Neutrophil (primary cell): ENCODE measurements around the gene FES.
A peak's percentile ranks its signal among the peaks of the same experiment; 100 is the strongest.
"Not testable (repeated sequence)": the region's sequence is repeated elsewhere in the genome, so short reads cannot be mapped to it uniquely, and the experiment has no call there.

Experiments
- H3K27ac ChIP-seq: fragments of 200-600 bp; sonication (generic); 2 replicates; pipeline ENCODE4 v1.5.1; 2016; ENCODE audit warnings: mild to moderate bottlenecking, moderate library complexity
- H3K27me3 ChIP-seq: fragments of 200-600 bp; sonication (generic); 2 replicates; pipeline ENCODE4 v1.6.0; 2016; ENCODE audit warnings: mild to moderate bottlenecking
- H3K36me3 ChIP-seq: fragments of 200-600 bp; sonication (generic); 2 replicates; pipeline ENCODE4 v1.5.1; 2017
- H3K4me1 ChIP-seq, 2 experiments: fragments of 200-600 bp in 1 of 2; sonication (generic) in 1 of 2; 1 replicate in 1 of 2; 2 replicates in 1 of 2; pipeline versions ENCODE4 v1.5.1 to v1.6.1; 2013 to 2016; ENCODE audit warnings: low read depth in 1 of 2, low read length in 1 of 2, mild to moderate bottlenecking in 1 of 2, moderate library complexity in 1 of 2; ENCODE audit not compliant: control insufficient read depth in 1 of 2, insufficient read depth in 1 of 2
- H3K4me3 ChIP-seq, 2 experiments: fragments of 200-600 bp in 1 of 2; sonication (generic) in 1 of 2; 1 replicate in 1 of 2; 2 replicates in 1 of 2; pipeline ENCODE4 v1.5.1; 2013 to 2016; ENCODE audit warnings: low read depth in 1 of 2, low read length in 1 of 2, mild to moderate bottlenecking in 1 of 2, moderate library complexity in 1 of 2
- H3K9me3 ChIP-seq: fragments of 200-600 bp; sonication (generic); 2 replicates; pipeline ENCODE4 v1.5.1; 2016
- TF ChIP-seq, protein P1 (sequence below): fragments of 200-600 bp; sonication (generic); IDR thresholded peaks from 2 replicates; pipeline ENCODE4 v1.5.1; 2016; ENCODE audit warnings: antibody characterized with exemption

The FES gene

DNA sequence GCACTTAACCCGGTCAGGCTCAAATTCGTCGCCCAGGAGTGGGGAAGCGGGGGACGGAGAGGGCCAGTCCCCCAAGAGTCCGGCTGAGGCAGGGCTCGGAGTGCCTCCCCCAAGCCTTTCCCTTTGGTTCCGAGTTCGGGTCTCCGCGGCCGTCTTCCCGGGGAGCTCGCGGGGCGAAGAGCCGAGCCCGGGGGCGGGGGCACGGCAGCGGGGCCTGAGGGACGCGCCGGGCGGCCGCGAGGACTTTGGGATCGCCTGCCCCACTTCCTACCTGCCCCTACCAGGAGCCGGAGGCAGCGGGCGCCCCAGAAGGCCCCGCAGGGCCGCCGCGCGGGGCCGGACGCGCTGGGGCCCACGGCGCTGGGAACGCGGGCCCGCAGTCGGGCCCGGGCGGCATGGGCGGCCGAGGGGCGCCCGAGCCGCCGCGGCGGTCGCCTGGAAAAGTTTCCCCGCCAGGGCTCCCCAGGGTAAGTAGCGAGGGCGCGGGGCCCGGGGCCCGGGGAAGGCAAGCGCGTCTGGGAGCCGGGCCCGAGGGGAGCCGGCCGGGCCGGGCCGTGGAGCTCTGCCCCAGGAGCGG lies 13.1 kb upstream of the FES start:
- H3K27me3 ChIP-seq = no peaks in the 10 kb centered on the region
- peaks cover 12% of the 10 kb centered on the region for H3K36me3 ChIP-seq
- H3K27ac ChIP-seq = peak overlapping the region; percentile 93
- TF ChIP-seq, protein P1, sequence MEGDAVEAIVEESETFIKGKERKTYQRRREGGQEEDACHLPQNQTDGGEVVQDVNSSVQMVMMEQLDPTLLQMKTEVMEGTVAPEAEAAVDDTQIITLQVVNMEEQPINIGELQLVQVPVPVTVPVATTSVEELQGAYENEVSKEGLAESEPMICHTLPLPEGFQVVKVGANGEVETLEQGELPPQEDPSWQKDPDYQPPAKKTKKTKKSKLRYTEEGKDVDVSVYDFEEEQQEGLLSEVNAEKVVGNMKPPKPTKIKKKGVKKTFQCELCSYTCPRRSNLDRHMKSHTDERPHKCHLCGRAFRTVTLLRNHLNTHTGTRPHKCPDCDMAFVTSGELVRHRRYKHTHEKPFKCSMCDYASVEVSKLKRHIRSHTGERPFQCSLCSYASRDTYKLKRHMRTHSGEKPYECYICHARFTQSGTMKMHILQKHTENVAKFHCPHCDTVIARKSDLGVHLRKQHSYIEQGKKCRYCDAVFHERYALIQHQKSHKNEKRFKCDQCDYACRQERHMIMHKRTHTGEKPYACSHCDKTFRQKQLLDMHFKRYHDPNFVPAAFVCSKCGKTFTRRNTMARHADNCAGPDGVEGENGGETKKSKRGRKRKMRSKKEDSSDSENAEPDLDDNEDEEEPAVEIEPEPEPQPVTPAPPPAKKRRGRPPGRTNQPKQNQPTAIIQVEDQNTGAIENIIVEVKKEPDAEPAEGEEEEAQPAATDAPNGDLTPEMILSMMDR = no peak
- peaks cover 46 to 57% of the 10 kb centered on the region in 2 experiments for H3K4me1 ChIP-seq
- H3K9me3 ChIP-seq = no peaks in the 10 kb centered on the region
- peak overlapping the region; percentile 78 to 90 for H3K4me3 ChIP-seq

DNA sequence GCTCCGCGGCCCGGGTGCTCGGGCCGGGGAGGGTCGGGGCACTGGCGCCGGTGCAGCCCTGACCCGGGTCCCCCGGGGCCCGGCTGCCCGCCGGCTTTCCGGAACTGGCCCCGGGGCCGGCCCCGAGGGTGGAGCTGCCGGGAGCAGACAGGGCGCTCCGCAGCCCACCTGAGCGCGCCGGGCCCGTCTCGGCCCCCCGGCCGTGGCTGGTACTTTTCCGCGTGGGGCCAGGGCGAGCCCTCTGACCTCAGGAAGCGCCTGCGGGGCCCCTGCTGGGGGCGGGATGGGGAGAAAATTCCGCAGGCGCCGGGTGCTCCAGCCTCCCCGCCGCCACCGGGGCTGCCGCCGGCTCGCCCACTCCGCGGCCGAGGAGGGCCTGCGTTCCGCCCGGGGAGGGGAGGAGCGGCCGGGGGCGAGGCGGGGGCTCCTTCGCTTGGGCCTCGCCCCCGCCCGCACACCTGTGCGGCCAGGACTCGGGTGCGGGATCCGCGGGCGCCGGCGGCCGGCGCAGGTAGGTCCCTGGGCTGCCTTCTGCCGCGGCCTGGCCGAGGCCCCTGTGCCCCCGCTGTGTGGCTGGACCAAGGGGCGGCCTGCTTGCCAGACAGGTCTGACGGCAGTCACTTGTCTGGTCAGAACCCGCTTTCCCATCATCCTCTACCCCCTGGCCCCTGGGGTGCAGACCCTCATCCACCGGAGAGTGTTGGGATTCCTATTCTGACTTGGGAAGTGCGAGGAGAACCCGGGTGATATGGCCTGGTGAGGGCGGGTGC lies 12.4 kb upstream of the FES start:
- peaks cover 46 to 51% of the 10 kb centered on the region in 2 experiments for H3K4me1 ChIP-seq
- H3K9me3 ChIP-seq = no peaks in the 10 kb centered on the region
- TF ChIP-seq, protein P1 = no peak
- peak overlapping the region; percentile 93 for H3K27ac ChIP-seq
- H3K36me3 ChIP-seq = peaks cover 19% of the 10 kb centered on the region
- no peaks in the 10 kb centered on the region for H3K27me3 ChIP-seq
- peak overlapping the region; percentile 78 to 90 for H3K4me3 ChIP-seq

DNA sequence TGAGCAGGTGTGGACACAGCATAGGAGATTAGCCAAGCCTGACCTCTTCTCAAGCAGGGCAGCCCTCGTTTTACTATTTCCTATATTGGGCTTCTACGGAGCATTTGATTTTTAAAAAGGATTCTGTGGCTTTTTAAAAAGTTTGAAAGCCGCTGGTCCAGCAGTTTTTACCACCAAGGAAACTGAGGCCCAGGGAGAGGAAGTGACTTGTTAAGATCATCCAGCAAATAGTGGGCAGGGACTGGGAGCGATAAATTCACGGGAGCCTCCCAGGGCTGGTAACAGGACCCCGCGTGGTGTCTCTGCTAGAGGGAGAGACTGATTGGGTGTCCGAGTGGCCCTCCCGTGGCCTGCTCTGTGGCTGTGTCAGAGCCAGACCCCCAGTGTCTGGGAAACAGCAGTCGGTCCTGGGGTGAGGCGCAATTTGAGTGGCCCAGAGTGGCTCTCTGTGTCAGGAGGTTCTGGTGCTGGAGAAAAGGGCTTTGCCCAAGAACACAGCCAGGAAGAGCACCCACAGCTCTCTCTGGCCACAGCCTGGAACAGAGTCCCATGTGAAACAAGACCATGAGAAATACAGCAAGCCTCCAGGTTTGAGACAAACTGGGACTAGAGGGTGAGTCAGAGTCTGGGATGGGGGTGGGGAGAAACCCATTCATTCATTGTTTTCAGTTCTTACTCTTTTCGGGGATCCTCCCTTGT lies 11.7 kb upstream of the FES start:
- no peaks in the 10 kb centered on the region for H3K9me3 ChIP-seq
- peak overlapping the region; percentile 78 to 90 for H3K4me3 ChIP-seq
- TF ChIP-seq, protein P1 = no peak
- H3K36me3 ChIP-seq = peaks cover 26% of the 10 kb centered on the region
- H3K27ac ChIP-seq = peak overlapping the region; percentile 93
- no peaks in the 10 kb centered on the region for H3K27me3 ChIP-seq
- H3K4me1 ChIP-seq = peaks cover 46 to 49% of the 10 kb centered on the region in 2 experiments

DNA sequence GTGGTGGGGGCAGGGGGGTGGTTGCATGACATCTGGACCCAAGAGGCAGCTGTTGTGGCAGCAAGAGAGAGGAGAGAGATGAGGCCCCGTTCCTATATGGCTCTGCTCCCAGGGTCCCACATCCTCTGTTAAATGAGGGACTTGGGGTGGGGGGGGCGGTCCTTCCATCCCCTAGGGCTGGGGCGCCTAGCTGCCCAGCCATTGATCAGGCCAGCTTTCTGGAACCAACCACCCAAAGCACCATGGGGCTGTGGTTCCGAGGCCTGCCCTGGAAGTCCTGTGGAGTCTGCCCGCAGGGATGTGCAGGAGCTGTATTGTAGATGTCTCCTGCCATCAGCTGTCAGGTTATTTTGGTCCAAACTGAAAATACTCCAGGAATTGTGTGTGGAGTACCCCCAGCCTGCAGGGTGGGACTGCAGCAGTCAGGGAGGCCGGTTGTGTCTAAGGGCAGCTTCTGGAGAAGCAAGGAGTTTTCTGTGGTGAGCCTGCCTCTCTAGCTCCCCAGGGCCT lies 10.8 kb upstream of the FES start:
- TF ChIP-seq, protein P1 = no peak
- peaks cover 46 to 49% of the 10 kb centered on the region in 2 experiments for H3K4me1 ChIP-seq
- no peaks in the 10 kb centered on the region for H3K27me3 ChIP-seq
- H3K9me3 ChIP-seq = no peaks in the 10 kb centered on the region
- H3K4me3 ChIP-seq = peak overlapping the region; percentile 78 to 90
- H3K27ac ChIP-seq = peak overlapping the region; percentile 64
- H3K36me3 ChIP-seq = peaks cover 35% of the 10 kb centered on the region

DNA sequence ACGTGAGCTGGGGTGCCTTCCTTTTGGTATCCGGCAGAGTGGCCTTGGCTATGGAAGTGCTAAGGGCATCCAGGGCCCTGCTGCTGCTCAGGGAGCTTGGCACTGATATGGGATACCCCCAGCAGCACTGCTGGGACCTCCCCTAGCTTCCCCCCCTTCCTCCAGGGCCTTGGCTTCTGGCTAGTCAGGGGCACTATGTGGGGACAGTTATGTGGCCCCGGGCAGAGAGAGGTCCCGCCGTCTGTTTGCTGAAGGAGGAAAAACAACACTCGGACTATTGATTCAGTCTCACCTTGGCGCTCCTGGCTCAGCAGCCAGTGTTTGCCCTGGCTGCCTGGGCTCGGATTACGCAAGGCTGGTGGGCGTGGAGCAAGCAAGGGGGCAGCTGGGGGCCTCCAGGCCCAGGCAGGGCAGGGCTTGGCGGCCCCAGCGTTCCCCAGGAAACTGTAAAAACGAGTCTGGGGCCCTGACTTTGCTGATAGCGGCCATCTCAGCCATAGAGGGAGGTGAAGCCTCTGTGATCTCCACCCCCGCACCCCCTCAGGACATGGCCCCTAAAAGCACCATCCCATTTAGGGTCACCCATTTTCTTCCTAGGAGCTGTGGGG lies 10.2 kb upstream of the FES start:
- TF ChIP-seq, protein P1 = no peak
- no peaks in the 10 kb centered on the region for H3K9me3 ChIP-seq
- H3K4me1 ChIP-seq = peaks cover 44% of the 10 kb centered on the region in 2 experiments
- H3K4me3 ChIP-seq = peak overlapping the region; percentile 78 to 90
- H3K27ac ChIP-seq = peak overlapping the region; percentile 64
- peaks cover 41% of the 10 kb centered on the region for H3K36me3 ChIP-seq
- H3K27me3 ChIP-seq = no peaks in the 10 kb centered on the region

DNA sequence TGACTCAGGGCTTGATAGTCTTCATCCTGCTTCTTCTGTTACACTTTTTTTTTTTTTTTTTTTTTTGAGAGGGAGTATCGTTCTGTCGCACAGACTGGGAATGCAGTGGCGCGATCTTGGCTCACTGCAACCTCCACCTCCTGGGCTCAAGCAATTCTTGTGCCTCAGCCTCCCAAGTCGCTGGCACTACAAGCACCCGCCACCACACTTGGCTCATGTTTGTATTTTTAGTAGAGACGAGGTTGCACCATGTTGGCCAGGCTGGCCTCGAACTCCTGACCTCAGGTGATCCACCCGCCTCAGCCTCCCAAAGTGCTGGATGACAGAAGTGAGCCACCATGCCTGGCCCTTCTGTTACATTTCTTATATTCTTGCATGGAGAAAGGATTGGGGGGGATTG lies 9.3 kb upstream of the FES start:
- H3K9me3 ChIP-seq, H3K27ac ChIP-seq, H3K27me3 ChIP-seq, H3K4me3 ChIP-seq: not testable (repeated sequence)
- H3K36me3 ChIP-seq = peaks cover 50% of the 10 kb centered on the region
- H3K4me1 ChIP-seq = peaks cover 35% of the 10 kb centered on the region in 2 experiments
